GM21619 (cell line): ENCODE data around the gene TBC1D2.

Experiments used
- ATAC-seq: cut with Tn5 transposase; IDR thresholded peaks from one replicate; pipeline ENCODE4 v1.9.1; 2021; ENCODE audit not compliant: unreplicated experiment

The TBC1D2 gene

GRCh38 chr9:98218562-98219363 lies 36.7 kb downstream of the TBC1D2 start:
- no peak for ATAC-seq

- no peak for ATAC-seq
These were observed 38.2 kb downstream of the TBC1D2 start for GRCh38 chr9:98217255-98217654.

GRCh38 chr9:98216391-98216790 lies 39.1 kb downstream of the TBC1D2 start:
- ATAC-seq: no peak

- ATAC-seq: no peak
These were observed 39.6 kb downstream of the TBC1D2 start for GRCh38 chr9:98215821-98216220.

- ATAC-seq: no peak
These were observed 40.2 kb downstream of the TBC1D2 start for GRCh38 chr9:98215271-98215670.

- ATAC-seq: no peak
These were observed 40.6 kb downstream of the TBC1D2 start for GRCh38 chr9:98214811-98215210.

GRCh38 chr9:98211260-98211659 lies 44.2 kb downstream of the TBC1D2 start:
- no peak for ATAC-seq

- ATAC-seq: no peak
These were observed 45.0 kb downstream of the TBC1D2 start for GRCh38 chr9:98210435-98210834.

- ATAC-seq: no peak
These were observed 45.9 kb downstream of the TBC1D2 start for GRCh38 chr9:98209530-98209929.

GRCh38 chr9:98208635-98209034 lies 46.8 kb downstream of the TBC1D2 start:
- ATAC-seq: no peak

- no peak for ATAC-seq
These were observed 47.8 kb downstream of the TBC1D2 start for GRCh38 chr9:98207606-98208005.

GRCh38 chr9:98206754-98207153 lies 48.7 kb downstream of the TBC1D2 start:
- ATAC-seq: no peak

- no peak for ATAC-seq
These were observed 50.8 kb downstream of the TBC1D2 start for GRCh38 chr9:98204692-98205091.

- no peak for ATAC-seq
These were observed 52.3 kb downstream of the TBC1D2 start for GRCh38 chr9:98203153-98203552.

GRCh38 chr9:98202252-98202651 lies 53.2 kb downstream of the TBC1D2 start:
- ATAC-seq: no peak

- ATAC-seq: no peak
These were observed 53.7 kb downstream of the TBC1D2 start for GRCh38 chr9:98201749-98202148.

- ATAC-seq: no peak
These were observed 54.3 kb downstream of the TBC1D2 start for GRCh38 chr9:98201102-98201501.

GRCh38 chr9:98199388-98200033 lies 55.9 kb downstream of the TBC1D2 start:
- no peak for ATAC-seq

- ATAC-seq: no peak
These were observed 59.8 kb downstream of the TBC1D2 start for GRCh38 chr9:98195671-98196070.

GRCh38 chr9:98193336-98193944 lies 62.0 kb downstream of the TBC1D2 start:
- ATAC-seq: no peak

GRCh38 chr9:98192503-98193335 lies 62.7 kb downstream of the TBC1D2 start, which contains the start of gene CORO2A:
Gene CORO2A (minus strand): TSS chr9:98192637. CDS start chr9:98157660, 34,977 bp downstream.
- peak; percentile 62 for ATAC-seq
